Middle frontal gyrus (tissue), 1 donor: ENCODE results near the gene IFFO2.
"Not testable (repeated sequence)": the region's sequence is repeated elsewhere in the genome, so short reads cannot be mapped to it uniquely, and the experiment has no call there.

Experiments
- DNase-seq: peaks from one replicate; pipeline ENCODE4 v3.0.0-alpha.2; 2015; ENCODE audit warnings: low spot score; ENCODE audit errors: extremely low spot score

IFFO2 gene

DNA sequence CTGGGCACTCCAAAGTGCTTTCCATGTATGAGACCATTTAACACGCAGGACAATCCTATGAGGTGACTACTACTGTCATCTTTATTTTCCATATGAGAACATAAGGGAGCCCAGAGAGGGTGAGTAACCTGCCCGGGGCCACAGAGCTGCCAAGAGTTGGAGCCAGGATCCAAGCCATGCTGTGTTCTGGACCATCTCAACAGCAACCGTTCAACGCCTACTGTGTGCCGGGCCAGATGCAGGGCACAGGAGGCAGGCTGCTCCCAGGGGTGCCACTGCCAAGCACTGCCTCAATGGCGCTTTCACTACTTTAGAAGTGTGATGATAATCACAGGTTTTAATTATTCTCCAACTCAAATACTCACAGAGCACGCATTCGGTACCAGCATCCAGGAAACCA lies 57.9 kb downstream of the IFFO2 start:
- no peak for DNase-seq

DNA sequence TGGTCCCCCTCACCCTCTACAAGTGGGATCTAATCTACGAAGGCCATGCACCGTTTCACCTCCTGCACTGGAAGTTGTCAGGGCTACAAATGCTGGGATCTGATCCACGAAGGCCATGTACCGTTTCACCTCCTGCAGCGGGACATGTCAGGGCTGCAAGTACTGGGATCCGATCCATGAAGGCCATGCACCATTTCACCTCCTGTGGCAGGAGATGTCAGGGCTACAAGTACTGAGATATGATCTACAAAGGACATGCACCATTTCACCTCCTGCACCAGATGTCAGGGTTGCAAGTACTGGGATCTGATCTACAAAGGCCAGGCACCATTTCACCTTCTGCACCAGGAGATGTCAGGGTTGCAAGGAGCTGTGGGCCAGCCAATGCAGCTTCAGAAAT lies 61.2 kb downstream of the IFFO2 start:
- DNase-seq: no peak

DNA sequence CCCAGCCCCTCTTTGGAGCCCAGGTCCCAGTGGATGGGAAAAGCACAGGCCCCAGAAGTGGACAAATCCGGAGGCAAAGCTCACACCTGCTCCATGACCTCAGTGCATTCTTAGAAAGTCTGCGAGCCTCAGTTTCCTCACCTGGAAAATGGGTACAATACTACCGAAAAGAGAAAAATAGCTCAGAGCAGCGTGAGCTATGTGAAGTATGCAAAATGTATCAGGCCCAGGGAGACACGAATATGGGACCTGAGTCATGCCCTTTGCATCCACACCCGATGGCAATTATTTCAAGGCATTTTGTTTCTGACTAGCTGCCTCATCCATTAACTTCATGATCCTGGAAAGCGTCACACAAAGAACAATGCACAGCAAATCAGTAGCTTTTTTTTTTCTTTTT lies 63.4 kb downstream of the IFFO2 start:
- no peak for DNase-seq

DNA sequence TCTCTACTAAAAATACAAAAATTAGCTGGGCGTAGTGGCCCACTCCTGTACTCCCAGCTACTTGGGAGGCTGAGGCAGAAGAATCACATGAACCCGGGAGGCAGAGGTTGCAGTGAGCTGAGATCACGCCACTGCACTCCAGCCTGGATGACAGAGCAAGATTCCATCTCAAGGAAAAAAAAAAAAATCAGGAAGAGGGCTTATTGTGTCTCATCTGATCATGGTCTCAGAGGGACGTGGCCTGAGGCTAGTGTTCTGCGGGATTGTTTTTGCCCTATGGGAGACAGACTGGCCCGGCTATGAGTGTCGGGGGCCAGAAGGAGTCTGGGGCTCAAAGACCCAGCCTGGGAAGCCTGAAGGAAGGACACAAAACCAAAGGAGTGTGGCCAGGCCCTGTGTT lies 64.6 kb downstream of the IFFO2 start:
- not testable (repeated sequence) for DNase-seq

DNA sequence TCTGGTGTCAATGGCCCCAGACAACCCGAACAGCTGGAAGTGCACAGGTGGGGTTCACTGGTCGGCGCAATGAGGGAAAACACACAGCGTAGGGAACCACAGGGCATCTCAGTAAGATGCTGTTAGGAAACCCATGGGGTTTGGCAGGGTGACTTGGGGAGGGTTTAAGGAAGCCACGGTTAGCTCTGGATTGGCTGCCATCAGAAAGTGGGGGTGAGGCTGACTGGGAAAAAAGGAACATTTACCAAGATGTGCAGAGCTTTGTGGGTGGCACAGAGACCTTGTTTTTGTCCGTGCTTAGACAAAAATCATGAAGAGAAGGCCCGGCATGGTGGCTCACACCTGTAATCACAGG lies 65.1 kb downstream of the IFFO2 start:
- DNase-seq: no peak

DNA sequence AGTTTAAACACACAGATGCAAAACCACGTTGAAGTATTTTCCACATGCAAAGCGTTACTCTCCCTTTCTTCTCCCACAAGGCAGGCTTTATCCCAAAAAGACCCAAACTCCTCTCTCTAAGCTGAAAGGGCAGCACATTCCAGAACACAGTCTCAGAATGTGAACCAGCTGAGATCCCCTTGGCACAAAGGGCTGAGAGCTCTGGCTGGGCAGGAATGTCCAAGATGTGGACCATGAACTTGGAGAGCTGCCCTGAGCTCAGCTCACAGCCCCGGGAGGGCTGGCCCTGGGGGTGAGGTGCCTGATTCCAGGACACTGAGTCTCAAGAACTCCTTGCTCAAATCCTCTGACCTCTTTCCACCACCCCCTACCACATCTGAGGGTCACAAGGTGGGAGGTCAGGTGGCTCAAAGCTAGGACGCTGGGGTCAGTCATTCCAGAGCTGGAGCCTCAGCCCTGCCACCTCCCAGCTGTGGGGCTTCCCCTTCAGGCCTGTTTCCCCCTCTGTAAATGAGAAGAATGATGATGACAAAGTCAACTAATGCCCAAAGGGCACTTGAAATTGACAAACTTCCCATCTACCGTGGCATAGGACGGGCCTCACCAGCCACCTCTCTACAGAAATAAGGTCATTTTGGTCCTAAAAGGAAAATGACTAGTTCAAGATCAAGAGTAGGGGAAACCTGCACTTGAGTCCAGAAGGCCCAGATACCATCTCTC lies 65.6 kb downstream of the IFFO2 start:
- no peak for DNase-seq

DNA sequence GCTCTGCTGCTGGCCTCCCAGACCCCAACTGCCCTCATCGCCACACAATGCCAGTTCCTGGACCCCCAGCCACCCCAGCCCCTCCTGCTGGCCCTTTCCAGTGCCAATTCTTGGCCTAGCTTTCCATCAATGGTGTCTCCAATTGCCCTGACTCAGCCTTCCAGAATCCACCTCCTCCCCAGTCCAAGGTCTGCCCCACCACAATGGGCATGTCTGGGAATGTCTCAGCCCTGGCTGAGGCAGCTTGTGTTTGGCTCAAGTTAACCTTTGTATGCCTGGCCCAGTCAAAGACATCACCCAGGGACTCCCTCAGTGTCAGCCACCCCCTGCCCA lies 70.5 kb downstream of the IFFO2 start:
- no peak for DNase-seq

DNA sequence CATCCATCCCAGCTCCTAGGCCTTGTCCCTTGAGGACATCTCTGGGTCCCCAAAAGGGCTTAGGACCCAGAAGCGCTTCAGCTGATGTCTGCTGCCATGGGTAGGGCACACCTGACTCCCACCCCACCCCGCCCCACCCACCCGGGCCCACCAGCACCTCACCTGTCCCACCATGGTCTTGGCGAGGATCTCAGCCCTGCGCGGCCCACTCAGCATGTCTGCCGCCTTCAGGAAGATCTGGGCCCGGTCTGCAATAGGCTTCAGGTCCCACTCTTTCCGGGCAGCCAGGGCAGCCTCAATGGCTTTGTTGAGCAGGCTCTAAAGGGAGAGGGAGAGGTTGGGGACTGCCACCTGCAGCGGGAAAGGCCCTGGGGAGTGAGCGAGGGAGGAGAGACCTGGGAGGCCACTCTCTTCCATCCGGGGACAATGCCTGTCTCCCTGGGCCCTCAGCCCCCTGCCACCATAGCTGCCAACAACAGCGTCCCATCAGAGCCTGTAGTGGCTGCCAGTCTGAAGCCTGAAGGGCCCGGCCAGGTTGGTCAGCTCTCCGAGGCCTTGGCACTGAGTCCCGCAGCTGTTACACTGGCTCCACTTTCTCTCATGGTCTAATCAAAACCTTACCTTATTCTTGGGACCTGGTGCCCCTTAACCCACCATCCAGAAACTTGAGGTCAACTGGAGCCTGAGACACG lies 71.0 kb downstream of the IFFO2 start:
- no peak for DNase-seq

DNA sequence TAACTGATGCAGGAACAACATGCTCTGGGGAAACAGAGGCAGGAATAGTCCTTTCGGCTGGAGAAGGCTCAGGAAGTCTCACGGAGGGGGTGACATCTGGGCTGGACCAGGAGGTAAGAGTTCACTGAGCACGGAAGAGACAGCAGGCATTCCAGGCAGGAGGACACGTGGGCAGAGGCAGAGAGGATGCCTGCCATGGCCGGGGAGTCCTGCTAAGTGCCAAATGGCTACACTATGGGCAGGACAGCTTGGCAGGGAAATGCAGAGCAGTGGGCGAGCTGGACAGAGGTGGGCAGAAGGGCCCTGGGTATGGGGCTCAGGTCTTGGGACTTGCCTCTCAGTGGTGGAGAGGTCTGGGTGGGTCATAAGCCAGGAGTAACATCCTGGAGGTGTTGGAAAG lies 71.7 kb downstream of the IFFO2 start:
- DNase-seq: no peak

DNA sequence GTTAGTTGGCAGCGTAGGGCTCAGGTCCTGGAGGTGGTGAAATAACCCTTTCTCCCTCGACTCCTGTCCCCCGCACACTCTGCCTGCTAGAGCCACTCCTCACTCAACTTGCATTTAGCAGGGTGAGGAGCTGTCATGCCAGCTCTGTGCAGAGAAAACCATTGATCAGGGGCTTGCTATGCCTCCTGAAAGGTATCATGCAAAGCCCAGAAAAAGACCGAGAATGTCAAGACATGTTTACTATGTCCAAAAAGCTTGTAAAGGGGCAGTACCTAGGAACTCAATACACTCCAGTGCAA lies 72.1 kb downstream of the IFFO2 start:
- no peak for DNase-seq

DNA sequence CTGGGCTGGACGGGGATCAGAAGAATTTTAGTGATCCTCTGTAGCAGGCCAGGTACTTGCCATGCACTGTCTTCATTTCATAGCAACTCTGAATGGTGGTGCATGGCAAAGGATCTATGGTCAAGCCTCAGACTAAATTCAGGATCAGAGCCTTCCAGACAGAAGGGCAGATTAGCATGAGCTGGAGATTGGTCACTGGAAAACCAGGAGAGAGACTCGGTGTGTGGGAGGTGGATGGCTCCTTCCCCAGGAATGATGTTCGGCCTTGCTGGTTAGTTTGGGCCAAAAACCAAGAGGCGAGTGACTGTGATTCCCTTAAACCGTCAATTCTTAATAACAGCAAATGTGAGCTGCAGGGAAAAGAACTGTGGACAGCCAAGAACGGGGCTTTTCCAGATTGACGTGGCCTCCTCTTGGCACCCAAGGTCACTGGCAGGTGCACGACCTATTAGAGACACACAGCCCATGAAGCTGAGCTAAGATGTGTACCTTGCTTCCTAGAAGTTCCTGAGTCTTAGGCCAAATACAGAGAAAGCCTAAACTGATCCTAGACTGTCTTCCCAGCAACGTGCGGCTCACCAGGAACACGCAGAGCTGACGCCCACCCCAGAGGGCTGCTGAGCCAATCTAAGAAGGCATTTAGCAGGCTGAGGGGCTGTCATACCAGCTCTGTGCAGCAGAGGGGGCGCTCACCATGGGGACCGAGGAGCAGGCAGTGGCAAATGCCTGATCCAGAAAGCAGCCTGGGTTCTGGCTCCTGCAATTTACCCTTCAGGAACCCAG lies 72.6 kb downstream of the IFFO2 start:
- DNase-seq: peak; percentile 42

DNA sequence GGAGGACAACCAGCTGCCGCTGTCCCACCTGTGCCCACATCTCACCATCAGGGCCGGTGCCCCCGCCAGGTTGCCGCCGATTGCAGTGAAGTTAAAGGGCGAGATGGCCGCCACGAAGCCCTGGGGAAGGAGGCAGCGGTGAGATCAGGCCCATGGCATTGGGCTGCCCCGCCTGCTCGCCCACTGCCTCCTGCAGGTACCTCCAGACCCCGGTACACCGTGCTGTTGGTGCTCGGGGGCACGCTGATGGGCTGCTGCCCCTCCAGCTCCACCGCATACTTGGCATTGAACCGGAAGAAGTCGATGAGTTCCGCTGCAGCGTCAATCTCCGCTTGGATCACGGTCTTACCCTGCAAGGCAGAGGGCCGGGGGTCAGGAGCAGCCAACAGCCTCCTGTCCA lies 73.4 kb downstream of the IFFO2 start:
- DNase-seq: no peak

DNA sequence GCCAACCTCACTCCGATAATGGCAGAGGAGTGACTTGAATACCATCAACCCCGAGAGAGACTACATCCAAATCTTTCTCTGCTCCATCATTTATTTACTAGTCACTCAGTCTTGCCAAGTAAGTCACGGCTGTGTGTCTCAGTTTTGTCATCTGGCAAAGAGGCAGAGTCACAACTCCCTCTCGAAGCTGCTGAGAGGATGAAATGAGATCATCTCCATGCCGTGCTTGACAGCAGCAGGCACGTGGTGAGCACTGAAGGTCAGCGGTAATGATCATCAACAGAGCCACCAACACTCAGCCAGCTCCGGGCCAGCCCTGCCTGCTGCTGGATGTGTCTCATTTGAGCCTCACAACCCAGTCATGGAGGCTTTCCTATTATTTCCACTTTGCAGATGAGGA lies 74.0 kb downstream of the IFFO2 start:
- no peak for DNase-seq

DNA sequence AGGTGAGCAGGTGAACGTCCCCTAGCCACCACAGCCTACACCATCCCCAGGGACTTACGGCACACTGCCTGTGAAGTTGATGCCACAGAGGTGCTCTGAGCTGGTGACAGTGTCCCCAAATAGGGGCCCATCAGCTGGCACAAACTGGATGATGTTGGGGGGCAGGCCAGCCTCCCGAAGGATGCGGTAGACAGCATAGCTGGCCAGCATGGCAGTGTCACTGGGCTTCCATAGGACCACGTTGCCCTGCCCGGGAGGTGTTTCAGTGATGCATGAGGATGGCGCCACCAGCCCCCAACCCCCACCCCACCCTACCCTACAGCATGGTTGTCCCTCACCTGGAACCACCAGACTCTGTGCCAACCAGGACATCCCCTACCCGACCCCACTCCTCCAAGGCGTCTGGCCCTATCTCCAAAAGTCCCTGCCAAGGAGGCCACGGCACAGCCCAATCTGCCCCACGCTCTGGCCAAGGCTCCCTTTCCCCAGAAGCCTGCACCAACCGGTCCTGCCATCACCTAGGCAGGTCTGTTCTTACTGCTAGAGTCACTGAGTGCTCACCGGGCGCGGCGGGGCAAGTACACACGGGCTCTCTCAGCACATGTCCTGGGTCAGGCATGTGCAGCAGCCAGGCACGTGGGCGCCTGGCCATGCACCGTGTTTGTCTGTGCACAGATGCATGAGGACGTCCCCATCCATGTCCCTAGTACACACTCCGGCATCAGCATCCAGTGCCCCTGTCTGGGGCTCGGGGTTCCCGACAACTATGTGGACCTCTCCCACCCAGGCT lies 74.6 kb downstream of the IFFO2 start:
- no peak for DNase-seq

DNA sequence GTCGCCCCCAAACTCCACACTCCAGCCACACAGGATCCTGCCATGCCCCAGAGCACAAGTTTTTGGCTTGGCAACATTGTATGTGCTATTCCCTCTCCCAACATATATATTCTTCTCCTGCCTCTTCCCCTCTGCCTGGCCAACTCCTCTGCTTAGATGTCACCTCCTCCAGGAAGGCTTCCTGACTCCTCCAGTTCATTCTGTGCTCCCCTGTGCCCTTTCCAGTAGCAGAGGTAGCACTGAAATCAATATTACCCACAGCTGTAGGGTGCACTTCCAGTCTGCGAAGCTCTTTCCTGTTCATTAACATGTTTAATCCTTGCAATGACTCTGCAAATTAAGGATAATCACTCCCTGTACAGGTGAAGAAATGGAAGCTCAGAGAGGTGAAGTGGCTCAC lies 75.3 kb downstream of the IFFO2 start:
- no peak for DNase-seq

DNA sequence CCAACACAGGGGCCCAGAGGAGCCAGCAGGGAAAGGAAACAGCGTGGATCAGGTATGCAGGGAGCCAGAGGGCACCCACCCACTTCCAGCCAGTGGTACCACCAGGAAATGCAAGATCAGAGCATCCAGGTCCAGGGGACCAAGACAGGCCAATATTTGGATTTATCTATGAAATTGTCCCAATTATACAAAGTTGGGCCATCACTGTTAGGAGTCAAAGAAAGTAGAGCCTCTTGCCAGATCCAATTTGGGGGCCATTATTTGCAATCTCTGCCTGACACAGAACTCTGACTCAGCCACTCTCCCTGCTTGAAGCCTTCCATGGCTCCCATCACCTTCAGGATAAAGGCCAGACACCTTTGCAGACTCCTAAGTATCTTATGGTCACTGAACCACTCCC lies 75.9 kb downstream of the IFFO2 start:
- DNase-seq: no peak

DNA sequence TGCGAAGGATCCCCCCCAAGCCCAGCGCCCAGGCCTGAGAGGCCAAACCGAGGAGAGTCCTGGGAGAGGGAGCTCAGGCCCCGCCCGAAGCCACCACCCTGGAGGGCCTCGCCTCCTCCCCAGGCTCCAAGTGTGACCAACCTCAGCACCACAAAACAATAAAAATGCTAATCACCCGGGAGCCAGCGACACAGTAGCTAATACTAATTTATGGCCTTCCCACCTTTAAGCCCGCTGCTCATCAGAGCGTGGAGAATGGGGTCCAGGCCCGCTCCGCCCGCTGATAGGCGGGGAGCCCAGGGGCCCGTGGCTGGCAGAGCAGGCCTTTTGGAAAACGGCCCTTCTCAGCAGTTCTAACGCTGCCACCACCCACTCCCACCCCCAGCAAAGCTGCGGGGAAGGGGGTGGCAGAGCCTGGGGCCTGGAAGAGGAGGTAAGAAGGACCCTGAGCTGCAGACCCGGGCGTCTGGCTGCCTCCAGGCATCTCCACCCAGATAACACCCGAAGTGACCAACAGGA lies 76.6 kb downstream of the IFFO2 start:
- DNase-seq: no peak

DNA sequence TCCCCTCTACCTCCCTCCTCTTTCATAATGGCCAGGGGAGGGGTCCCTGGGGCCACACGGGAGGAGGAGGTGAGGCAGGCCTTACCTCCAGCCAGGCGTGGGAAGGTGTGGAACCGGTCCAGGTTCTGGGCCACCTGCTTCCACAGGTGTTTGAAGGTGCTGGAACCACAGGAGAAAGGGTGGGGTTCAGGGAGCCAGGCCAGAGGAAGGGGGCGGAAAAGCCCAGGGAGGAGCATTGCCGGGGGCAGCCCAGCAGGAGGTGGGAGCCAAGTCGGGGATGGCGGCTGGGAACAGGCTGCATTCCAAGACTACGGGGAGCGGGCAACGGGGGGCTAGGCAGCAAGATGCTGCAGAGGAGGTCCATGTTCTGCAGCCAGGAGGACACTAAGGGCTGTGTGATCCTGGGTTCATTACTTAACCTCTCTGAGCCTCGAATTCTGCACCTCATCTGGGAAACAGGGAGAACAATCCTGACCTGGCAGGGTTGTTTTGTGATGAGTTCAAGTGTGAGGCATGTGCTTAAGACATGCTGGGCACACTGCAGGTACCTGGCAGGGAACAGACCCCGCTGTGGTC lies 77.2 kb downstream of the IFFO2 start:
- DNase-seq: no peak

DNA sequence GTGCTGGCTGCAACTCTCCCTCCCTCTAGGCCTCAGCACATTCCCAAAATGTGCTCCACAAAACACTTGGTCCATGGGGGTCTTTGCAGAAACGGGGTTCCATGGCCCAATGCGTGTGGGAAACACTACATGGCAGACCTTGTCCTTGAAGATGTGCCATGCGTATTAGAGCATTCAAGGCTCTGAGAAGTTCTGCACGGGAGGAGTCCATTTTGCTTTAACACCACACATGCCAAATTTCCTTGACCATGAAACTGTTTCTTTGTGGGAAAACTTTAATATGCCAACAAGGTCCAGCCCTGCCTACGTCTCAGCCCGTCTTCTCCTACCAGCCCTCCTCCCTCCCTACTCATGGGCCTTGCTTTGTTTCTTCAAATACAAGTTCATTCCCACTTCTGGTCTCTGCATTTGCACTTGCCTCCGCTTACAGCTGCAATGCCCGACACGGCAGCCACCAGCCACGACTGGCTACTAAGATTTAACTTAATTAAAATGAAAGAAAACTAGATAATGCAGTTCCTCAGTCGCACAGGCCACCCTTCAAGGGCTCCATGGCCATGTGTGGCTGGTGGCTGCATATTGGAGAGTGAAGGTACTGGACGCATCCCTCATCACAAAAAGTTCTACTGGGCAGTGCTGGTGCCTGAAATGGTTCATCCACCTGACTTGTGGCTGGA lies 77.8 kb downstream of the IFFO2 start:
- DNase-seq: no peak

DNA sequence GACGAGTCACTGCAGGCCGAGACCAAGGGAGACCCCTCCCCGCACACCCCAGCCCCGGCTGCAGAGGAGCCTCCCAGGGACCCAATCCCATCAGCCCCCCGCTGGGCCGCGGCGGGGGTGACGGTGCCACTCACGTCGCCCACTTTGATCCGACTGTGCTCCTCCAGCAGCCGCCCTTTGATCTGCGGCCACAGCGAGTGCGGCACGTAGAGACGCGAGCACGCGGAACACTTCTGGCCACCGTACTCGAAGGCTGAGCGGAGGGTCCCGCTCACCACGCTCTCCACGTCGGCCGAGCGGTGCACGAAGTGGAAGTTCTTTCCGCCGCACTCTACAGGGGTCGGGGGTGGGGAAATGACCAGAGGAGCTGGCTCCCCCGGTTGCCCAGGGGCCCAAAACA lies 79.2 kb downstream of the IFFO2 start:
- DNase-seq: no peak

DNA sequence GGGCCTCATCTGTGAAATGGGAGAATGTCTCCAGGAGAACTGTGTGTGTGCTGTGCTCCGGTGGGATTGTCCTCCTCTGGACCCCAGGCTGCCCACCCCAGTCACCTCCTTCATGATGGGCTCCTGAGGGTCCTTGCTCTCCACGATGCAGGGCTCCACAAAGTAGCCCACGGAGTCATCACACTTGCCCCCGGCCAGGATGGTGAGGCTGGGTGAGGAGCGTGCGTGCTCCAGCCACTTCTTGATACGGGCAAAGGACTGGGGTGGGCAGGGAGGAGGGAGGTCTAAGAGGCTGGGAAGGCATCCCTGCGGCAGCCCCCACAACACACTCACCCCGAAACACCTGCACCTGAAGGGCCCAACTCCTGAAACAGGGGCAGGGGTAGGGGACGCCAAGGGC lies 80.3 kb downstream of the IFFO2 start:
- no peak for DNase-seq
